T-helper 1 cell (primary cell): ENCODE results near the gene HECTD1.
"Not testable (repeated sequence)": the region's sequence is repeated elsewhere in the genome, so short reads cannot be mapped to it uniquely, and the experiment has no call there.

ENCODE experiments used
- DNase-seq, 5 donors: peaks; one replicate each; pipeline ENCODE4 v3.0.0-alpha.2; 2012 to 2020

Gene HECTD1

GRCh38 chr14:31192544-31192943 is 15.0 kb downstream of the HECTD1 start:
- DNase-seq: not testable (repeated sequence)

- no peak for DNase-seq
Measured at GRCh38 chr14:31190717-31191263, 16.8 kb downstream of the HECTD1 start.

GRCh38 chr14:31190219-31190603 is 17.4 kb downstream of the HECTD1 start:
- DNase-seq: no peak

- no peak for DNase-seq
Measured at GRCh38 chr14:31189346-31190218, 18.0 kb downstream of the HECTD1 start.

- DNase-seq: no peak
Measured at GRCh38 chr14:31188744-31189143, 18.8 kb downstream of the HECTD1 start.

GRCh38 chr14:31182016-31182415 is 25.6 kb downstream of the HECTD1 start:
- not testable (repeated sequence) for DNase-seq

GRCh38 chr14:31181271-31181670 is 26.3 kb downstream of the HECTD1 start:
- DNase-seq: no peak

- no peak for DNase-seq
Measured at GRCh38 chr14:31180299-31181051, 27.1 kb downstream of the HECTD1 start.

- DNase-seq: no peak
Measured at GRCh38 chr14:31174433-31174832, 33.2 kb downstream of the HECTD1 start.

GRCh38 chr14:31173120-31173837 is 34.3 kb downstream of the HECTD1 start:
- DNase-seq: no peak

- no peak for DNase-seq
Measured at GRCh38 chr14:31172084-31172483, 35.5 kb downstream of the HECTD1 start.

GRCh38 chr14:31170411-31170810 is 37.2 kb downstream of the HECTD1 start:
- no peak for DNase-seq

- DNase-seq: no peak
Measured at GRCh38 chr14:31169877-31170276, 37.7 kb downstream of the HECTD1 start.

- no peak for DNase-seq
Measured at GRCh38 chr14:31167032-31167431, 40.6 kb downstream of the HECTD1 start.

GRCh38 chr14:31166271-31166561 is 41.4 kb downstream of the HECTD1 start:
- DNase-seq: no peak

GRCh38 chr14:31164115-31164514 is 43.5 kb downstream of the HECTD1 start:
- DNase-seq: no peak

GRCh38 chr14:31162910-31163649 is 44.5 kb downstream of the HECTD1 start:
- DNase-seq: no peak

- no peak for DNase-seq
Measured at GRCh38 chr14:31161274-31161673, 46.3 kb downstream of the HECTD1 start.

GRCh38 chr14:31159682-31160296 is 47.8 kb downstream of the HECTD1 start:
- no peak for DNase-seq

- DNase-seq: no peak
Measured at GRCh38 chr14:31154956-31155355, 52.6 kb downstream of the HECTD1 start.

GRCh38 chr14:31142455-31143087 is 65.0 kb downstream of the HECTD1 start:
- no peak for DNase-seq
